Measurements from ENCODE around the gene HLA-F. TPM values are rescaled to one million over a fixed set of nuclear protein-coding genes. Genes with fewer than 3 reads are reported as not detected.

The HLA-F gene
- total RNA-seq, 1 experiment from 2014 or later, result 7.6 TPM

- Histone ChIP-seq H3F3A (ENCODE audit: insufficient read depth, low read depth) (no peaks in the 10 kb centered on the region), H3K27me3 (ENCODE audit: insufficient read depth, low read depth) (no peaks in the 10 kb centered on the region), H3K4me3 (no peak overlapping the region), H3K9me3 (ENCODE audit: insufficient read depth, low read depth) (no peaks in the 10 kb centered on the region), H3K36me3 (ENCODE audit: low read depth) (no peaks in the 10 kb centered on the region), H3K4me2 (no peak overlapping the region), H4K20me1 (ENCODE audit: insufficient read depth) (no peaks in the 10 kb centered on the region), H3K4me1 (replicated peaks; ENCODE audit: insufficient read depth) (no peaks in the 10 kb centered on the region), H3K79me2 (ENCODE audit: low read depth) (no peaks in the 10 kb centered on the region), H2AFZ (no peak overlapping the region), H3K27ac (no peak overlapping the region), H3K9me2 (ENCODE audit: insufficient read depth) (no peaks in the 10 kb centered on the region)
- TF ChIP-seq EZH2 (IDR thresholded peaks at IDR 0.05; ENCODE audit: low read depth), result no peak
- 0 out of 2 replicates have a peak, but pooled peaks have one; percentile 33 for TF ChIP-seq CTCF (conservative IDR thresholded peaks at IDR 0.05)
- CTCF ChIA-PET, result interaction anchor here (0.8 to 1.4 kb wide), 2 partner anchors 31 to 36 kb away, joined by 3 to 13 read pairs; no protein-coding TSS in a partner anchor
- peak in 1 of 2 experiments; percentile 53 for DNase-seq
- no TSS peak for BruUV-seq (replicated peaks)
- intact Hi-C loops (cut with micrococcal nuclease; ENCODE audit: unreplicated experiment), result loop anchor here (1.0 kb wide), 1 partner anchor 36 kb away; no protein-coding TSS in a partner anchor
- POLR2A ChIA-PET (ENCODE audit: unreplicated experiment), result no interaction called here
Measured at GRCh38 chr6:29685718-29686326, 37.4 kb upstream of the HLA-F start.

GRCh38 chr6:29694637-29695036 lies 28.6 kb upstream of the HLA-F start:
- no TSS peak for BruUV-seq (replicated peaks)
- no peaks in the 10 kb centered on the region for H4K20me1 ChIP-seq (ENCODE audit: insufficient read depth)
- no peaks in the 10 kb centered on the region for H3F3A ChIP-seq (ENCODE audit: insufficient read depth, low read depth)
- ChIA-PET POLR2A (ENCODE audit: unreplicated experiment) (no interaction called here), CTCF (interaction anchor here (0.6 to 0.7 kb wide), 2 partner anchors 44 to 131 kb away, joined by 3 to 4 read pairs; no protein-coding TSS in a partner anchor)
- no peak overlapping the region for H3K27ac ChIP-seq
- no peaks in the 10 kb centered on the region for H3K36me3 ChIP-seq (ENCODE audit: low read depth)
- H3K9me2 ChIP-seq (ENCODE audit: insufficient read depth), result no peaks in the 10 kb centered on the region
- no peak overlapping the region for H3K4me2 ChIP-seq
- no peaks in the 10 kb centered on the region for H3K27me3 ChIP-seq (ENCODE audit: insufficient read depth, low read depth)
- no peak overlapping the region for H3K4me3 ChIP-seq
- intact Hi-C loops (cut with micrococcal nuclease; ENCODE audit: unreplicated experiment), result no loop called here
- peaks cover 8% of the 10 kb centered on the region; the same call in 1 of the 2 replicates for H3K9me3 ChIP-seq (ENCODE audit: insufficient read depth, low read depth)
- TF ChIP-seq CTCF (conservative IDR thresholded peaks at IDR 0.05) (no peak), EZH2 (IDR thresholded peaks at IDR 0.05; ENCODE audit: low read depth) (no peak)
- no peak for DNase-seq
- H3K79me2 ChIP-seq (ENCODE audit: low read depth), result no peaks in the 10 kb centered on the region
- H2AFZ ChIP-seq, result no peak overlapping the region
- no peaks in the 10 kb centered on the region for H3K4me1 ChIP-seq (replicated peaks; ENCODE audit: insufficient read depth)

- H3K4me3 ChIP-seq, result no peak overlapping the region
- no TSS peak for BruUV-seq (replicated peaks)
- no peaks in the 10 kb centered on the region for H3F3A ChIP-seq (ENCODE audit: insufficient read depth, low read depth)
- intact Hi-C loops (cut with micrococcal nuclease; ENCODE audit: unreplicated experiment), result loop anchor here (1.0 kb wide), 1 partner anchor 48 kb away; no protein-coding TSS in a partner anchor
- CTCF ChIA-PET, result interaction anchor here (0.6 to 2.2 kb wide), 6 partner anchors 19 to 343 kb away, joined by 3 to 38 read pairs (median 4); no protein-coding TSS in a partner anchor
- DNase-seq, result peak in 1 of 2 experiments; percentile 33
- TF ChIP-seq CTCF (conservative IDR thresholded peaks at IDR 0.05) (peak; percentile 63), EZH2 (IDR thresholded peaks at IDR 0.05; ENCODE audit: low read depth) (no peak)
- no peaks in the 10 kb centered on the region for H3K4me1 ChIP-seq (replicated peaks; ENCODE audit: insufficient read depth)
- POLR2A ChIA-PET (ENCODE audit: unreplicated experiment), result no interaction called here
- no peaks in the 10 kb centered on the region for H3K79me2 ChIP-seq (ENCODE audit: low read depth)
- H3K9me3 ChIP-seq (ENCODE audit: insufficient read depth, low read depth), result peaks cover 8% of the 10 kb centered on the region; the same call in 1 of the 2 replicates
- H3K27ac ChIP-seq, result no peak overlapping the region
- H3K9me2 ChIP-seq (ENCODE audit: insufficient read depth), result no peaks in the 10 kb centered on the region
- no peaks in the 10 kb centered on the region for H4K20me1 ChIP-seq (ENCODE audit: insufficient read depth)
- no peak overlapping the region for H2AFZ ChIP-seq
- H3K27me3 ChIP-seq (ENCODE audit: insufficient read depth, low read depth), result no peaks in the 10 kb centered on the region
- H3K36me3 ChIP-seq (ENCODE audit: low read depth), result no peaks in the 10 kb centered on the region
- no peak overlapping the region for H3K4me2 ChIP-seq
Measured at GRCh38 chr6:29696147-29697125, 26.8 kb upstream of the HLA-F start.
